ENCODE data around the gene FMN2. TPM values are rescaled to one million over a fixed set of nuclear protein-coding genes. Genes with fewer than 3 reads are reported as not detected.

FMN2 gene
- total RNA-seq, 1 donor from 2014 or later: not detected

- H3K9me3 Mint-ChIP-seq: no peaks in the 10 kb centered on the region
- no peaks in the 10 kb centered on the region for H3K27me3 Mint-ChIP-seq
- TF ChIP-seq CTCF (IDR thresholded peaks at IDR 0.05): no peak
- H3K4me1 Mint-ChIP-seq: no peaks in the 10 kb centered on the region
- ChIA-PET POLR2A (no interaction called here), CTCF (no interaction called here)
- H3K27ac Mint-ChIP-seq: no peak overlapping the region
- intact Hi-C loops (cut with micrococcal nuclease): no loop called here
- DNase-seq (no peak), ATAC-seq (ENCODE audit: low read depth) (no peak)
- H3K4me3 Mint-ChIP-seq: no peak overlapping the region
- no peaks in the 10 kb centered on the region for H3K36me3 Mint-ChIP-seq (ENCODE audit: low read depth)
Measured at GRCh38 chr1:240399381-240399780, 307.7 kb downstream of the FMN2 start.

GRCh38 chr1:240401731-240402130 is 310.0 kb downstream of the FMN2 start:
- ChIA-PET CTCF (no interaction called here), POLR2A (no interaction called here)
- peaks cover 4% of the 10 kb centered on the region for H3K9me3 Mint-ChIP-seq
- intact Hi-C loops (cut with micrococcal nuclease): no loop called here
- H3K27me3 Mint-ChIP-seq: no peaks in the 10 kb centered on the region
- H3K4me1 Mint-ChIP-seq: no peaks in the 10 kb centered on the region
- no peak for DNase-seq
- TF ChIP-seq CTCF (IDR thresholded peaks at IDR 0.05): no peak
- H3K36me3 Mint-ChIP-seq (ENCODE audit: low read depth): no peaks in the 10 kb centered on the region
- no peak overlapping the region for H3K27ac Mint-ChIP-seq
- no peak for ATAC-seq (ENCODE audit: low read depth)
- H3K4me3 Mint-ChIP-seq: no peak overlapping the region

DNA sequence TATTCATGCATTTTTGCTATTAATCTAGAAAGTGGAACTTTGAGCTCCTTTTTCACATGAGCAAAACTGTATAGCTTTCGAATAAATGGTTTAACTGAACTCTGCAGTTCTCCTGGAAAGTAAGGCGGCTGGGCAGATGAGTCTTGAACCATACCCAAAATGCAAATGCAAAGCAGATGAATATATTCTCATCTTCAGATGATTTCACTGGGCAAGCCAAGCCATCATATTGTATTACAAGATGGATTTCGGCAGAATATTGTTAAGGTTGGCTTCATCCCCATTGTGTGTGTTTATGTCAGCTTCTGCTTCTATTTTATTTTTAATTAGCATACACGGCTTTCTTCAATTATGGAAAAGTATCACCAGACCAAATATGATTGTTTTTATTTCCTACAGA is 310.6 kb downstream of the FMN2 start:
- H3K27ac Mint-ChIP-seq: no peak overlapping the region
- DNase-seq: no peak
- H3K27me3 Mint-ChIP-seq: no peaks in the 10 kb centered on the region
- no peak for TF ChIP-seq CTCF (IDR thresholded peaks at IDR 0.05)
- no peak overlapping the region for H3K4me3 Mint-ChIP-seq
- POLR2A ChIA-PET: no interaction called here
- ATAC-seq (ENCODE audit: low read depth): no peak
- no peaks in the 10 kb centered on the region for H3K36me3 Mint-ChIP-seq (ENCODE audit: low read depth)
- CTCF ChIA-PET: no interaction called here
- peaks cover 4% of the 10 kb centered on the region for H3K9me3 Mint-ChIP-seq
- intact Hi-C loops (cut with micrococcal nuclease): no loop called here
- no peaks in the 10 kb centered on the region for H3K4me1 Mint-ChIP-seq

DNA sequence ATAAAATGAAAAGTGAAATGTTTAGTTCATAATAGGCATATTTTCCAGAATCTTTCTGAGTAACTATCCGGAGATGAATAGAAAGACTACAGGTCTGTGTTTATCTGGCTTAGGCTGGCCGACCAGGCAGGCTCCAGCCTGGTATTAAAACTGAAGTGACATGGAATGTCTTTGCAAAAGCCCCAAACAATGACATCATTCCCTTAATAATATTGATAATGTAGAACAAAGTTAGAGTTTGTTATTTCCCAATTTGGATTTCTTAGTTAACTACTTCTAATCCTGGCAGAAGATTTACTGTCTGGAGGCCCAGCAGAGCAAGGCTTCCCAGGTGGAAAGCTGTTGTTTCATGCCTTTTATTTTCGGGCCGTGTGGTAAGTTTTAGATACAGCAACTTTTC is 312.6 kb downstream of the FMN2 start:
- ATAC-seq (ENCODE audit: low read depth): no peak
- intact Hi-C loops (cut with micrococcal nuclease): no loop called here

DNA sequence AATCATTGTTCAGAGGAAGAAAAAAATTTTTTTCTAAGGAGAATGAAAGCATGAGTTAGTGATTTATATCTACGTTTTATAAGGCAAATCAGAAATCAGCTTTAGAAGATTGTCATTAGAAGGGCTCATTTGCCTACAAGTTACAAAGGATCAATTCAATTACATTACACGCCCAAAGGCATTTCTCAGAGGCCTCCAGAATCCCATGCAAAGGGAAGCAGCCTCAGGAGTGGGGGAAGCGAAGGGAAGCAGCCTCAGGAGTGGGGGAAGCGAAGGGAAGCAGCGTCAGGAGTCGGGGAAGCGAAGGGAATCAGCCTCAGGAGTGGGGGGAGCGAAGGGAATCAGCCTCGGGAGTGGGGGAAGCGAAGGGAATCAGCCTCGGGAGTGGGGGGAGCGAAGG is 314.1 kb downstream of the FMN2 start:
- H3K4me3 Mint-ChIP-seq: no peak overlapping the region
- H3K4me1 Mint-ChIP-seq: no peaks in the 10 kb centered on the region
- no peaks in the 10 kb centered on the region for H3K27me3 Mint-ChIP-seq
- H3K27ac Mint-ChIP-seq: no peak overlapping the region
- ATAC-seq (ENCODE audit: low read depth) (no peak), DNase-seq (no peak)
- H3K36me3 Mint-ChIP-seq (ENCODE audit: low read depth): no peaks in the 10 kb centered on the region
- intact Hi-C loops (cut with micrococcal nuclease): no loop called here
- peaks cover 4% of the 10 kb centered on the region for H3K9me3 Mint-ChIP-seq
- no peak for TF ChIP-seq CTCF (IDR thresholded peaks at IDR 0.05)
- POLR2A ChIA-PET: no interaction called here
- CTCF ChIA-PET: no interaction called here

More for the DNA sequence above, 312.6 kb downstream of the FMN2 start:
- H3K4me1 Mint-ChIP-seq: no peaks in the 10 kb centered on the region
- H3K27ac Mint-ChIP-seq: no peak overlapping the region
- H3K9me3 Mint-ChIP-seq: peaks cover 4% of the 10 kb centered on the region
- H3K4me3 Mint-ChIP-seq: no peak overlapping the region
- no peaks in the 10 kb centered on the region for H3K27me3 Mint-ChIP-seq
- no peak for TF ChIP-seq CTCF (IDR thresholded peaks at IDR 0.05)
- H3K36me3 Mint-ChIP-seq (ENCODE audit: low read depth): no peaks in the 10 kb centered on the region
- ChIA-PET CTCF (no interaction called here), POLR2A (no interaction called here)
- DNase-seq: no peak
